Caco-2 (cell line): ENCODE results near the gene LHPP. TPM values are rescaled to one million over a fixed set of nuclear protein-coding genes. Genes with fewer than 3 reads are reported as not detected.

ENCODE experiments used
- BruUV-seq: library from RNA; stranded (reverse); fragments of 400-500 nt; replicated peaks from 2 replicates; lab custom pipeline; 2021; lab: Mats Ljungman, UMichigan
- CTCF ChIA-PET: fragments of 300-600 bp; sonication (Branson Sonifier 250); formaldehyde crosslinking; loops from one replicate; lab custom pipeline; 2022; ENCODE audit warnings: antibody characterized with exemption; lab: Charles Lee
- POLR2A ChIA-PET: fragments of 300-600 bp; sonication (Branson Sonifier 250); formaldehyde crosslinking; loops from one replicate; lab custom pipeline; 2022; ENCODE audit warnings: antibody characterized with exemption; lab: Charles Lee
- DNase-seq, 2 experiments: peaks; one replicate each; pipeline versions ENCODE4 v3.0.0 to v3.0.0-alpha.2; 2020 to 2022
- H3K27me3 ChIP-seq: replicated peaks from 2 replicates; pipeline ENCODE4 v1.6.0; 2011; ENCODE audit warnings: low read length; ENCODE audit not compliant: control insufficient read depth, insufficient read depth
- H3K36me3 ChIP-seq: 2 replicates; pipeline ENCODE4 v1.5.1; 2011; ENCODE audit warnings: low read length; ENCODE audit not compliant: control insufficient read depth, insufficient read depth
- H3K4me1 ChIP-seq: fragments of 250-450 bp; sonication (Bioruptor Pico); 2 replicates; pipeline ENCODE4 v1.5.1; 2020; ENCODE audit warnings: mild to moderate bottlenecking
- H3K4me3 ChIP-seq: 2 replicates; pipeline ENCODE4 v1.5.1; 2011; ENCODE audit warnings: low read depth, mild to moderate bottlenecking, control low read depth, low read length
- H3K9me3 ChIP-seq: fragments of 250-450 bp; sonication (Bioruptor Pico); 2 replicates; pipeline ENCODE4 v1.5.1; 2020; ENCODE audit warnings: mild to moderate bottlenecking, moderate library complexity
- H3K27ac Mint-ChIP-seq: one replicate; pipeline ENCODE4 v1.8.0; 2022; ENCODE audit warnings: mixed read lengths; ENCODE audit not compliant: unreplicated experiment
- H3K27me3 Mint-ChIP-seq: one replicate; pipeline ENCODE4 v1.8.0; 2022; ENCODE audit warnings: mixed read lengths; ENCODE audit not compliant: insufficient read depth, unreplicated experiment
- H3K36me3 Mint-ChIP-seq: one replicate; pipeline ENCODE4 v1.8.0; 2022; ENCODE audit warnings: mild to moderate bottlenecking, mixed read lengths; ENCODE audit not compliant: insufficient read depth, unreplicated experiment
- H3K4me1 Mint-ChIP-seq: one replicate; pipeline ENCODE4 v1.8.0; 2022; ENCODE audit warnings: low read depth, mixed read lengths; ENCODE audit not compliant: unreplicated experiment
- H3K4me3 Mint-ChIP-seq: one replicate; pipeline ENCODE4 v1.8.0; 2022; ENCODE audit warnings: mild to moderate bottlenecking, moderate library complexity, mixed read lengths; ENCODE audit not compliant: unreplicated experiment
- H3K9me3 Mint-ChIP-seq: one replicate; pipeline ENCODE4 v1.8.0; 2022; ENCODE audit warnings: mixed read lengths; ENCODE audit not compliant: unreplicated experiment
- CTCF ChIP-seq, 2 experiments: fragments of 200-600 bp in 1 of 2; IDR thresholded peaks; 1 replicate in 1 of 2; 2 replicates in 1 of 2; pipeline versions ENCODE4 v1.5.1 to v1.8.0; 2011 to 2022; ENCODE audit warnings: antibody characterized with exemption in 1 of 2, control low read depth in 1 of 2, inconsistent platforms in 1 of 2, low read depth in 1 of 2, low read length in 1 of 2, mild to moderate bottlenecking in 1 of 2, moderate library complexity in 1 of 2; ENCODE audit not compliant: insufficient read depth in 1 of 2, severe bottlenecking in 1 of 2, unreplicated experiment in 1 of 2
- intact Hi-C: fragments of 100-400 bp; cut with micrococcal nuclease; formaldehyde crosslinking; loops from one replicate; pipeline ENCODE4 v1.10.0; 2022; ENCODE audit not compliant: unreplicated experiment
- total RNA-seq: library from RNA; stranded (reverse); gene quantifications from 2 replicates; pipeline ENCODE4 v1.2.3, GENCODE V29; 2022

The LHPP gene
- total RNA-seq, 1 experiment from 2014 or later = 15.9 TPM

DNA sequence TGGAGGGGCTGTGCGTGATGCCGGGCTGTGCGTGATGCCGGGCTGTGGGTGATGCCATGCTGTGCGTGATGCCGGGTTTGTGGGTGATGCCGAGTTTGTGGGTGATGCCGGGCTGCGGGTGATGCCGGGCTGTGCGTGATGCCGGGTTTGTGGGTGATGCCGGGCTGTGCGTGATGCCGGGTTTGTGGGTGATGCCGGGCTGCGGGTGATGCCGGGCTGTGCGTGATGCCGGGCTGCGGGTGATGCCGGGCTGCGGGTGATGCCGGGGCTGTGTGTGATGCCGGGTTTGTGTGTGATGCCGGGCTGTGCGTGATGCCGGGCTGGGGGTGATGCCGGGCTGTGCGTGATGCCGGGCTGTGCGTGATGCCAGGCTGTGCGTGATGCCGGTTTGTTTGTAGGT, 153.6 kb downstream of the LHPP start:
- Histone ChIP-seq H3K27me3 (no peaks in the 10 kb centered on the region), H3K9me3 (no peaks in the 10 kb centered on the region), H3K4me3 (no peak overlapping the region), H3K4me1 (no peaks in the 10 kb centered on the region), H3K36me3 (no peaks in the 10 kb centered on the region)
- Mint-ChIP-seq H3K4me1 (no peaks in the 10 kb centered on the region), H3K36me3 (no peaks in the 10 kb centered on the region), H3K27me3 (no peaks in the 10 kb centered on the region), H3K4me3 (no peak overlapping the region), H3K9me3 (no peaks in the 10 kb centered on the region), H3K27ac (no peak overlapping the region)
- no peak for TF ChIP-seq CTCF (IDR thresholded peaks at IDR 0.05; ENCODE audit: insufficient read depth in 1 of 2, low read depth in 1 of 2, low read length in 1 of 2, severe bottlenecking in 1 of 2, unreplicated experiment in 1 of 2)
- no peak for DNase-seq
- ChIA-PET POLR2A (no interaction called here), CTCF (interaction anchor here (0.8 kb wide), 1 partner anchor 29 kb away, joined by 7 read pairs; no protein-coding TSS in a partner anchor)
- no TSS peak for BruUV-seq
- intact Hi-C loops = no loop called here

GRCh38 chr10:124616040-124616835, 154.6 kb downstream of the LHPP start:
- no peak for DNase-seq
- H3K36me3 Mint-ChIP-seq = no peaks in the 10 kb centered on the region
- POLR2A ChIA-PET = no interaction called here
- Histone ChIP-seq H3K27me3 (no peaks in the 10 kb centered on the region), H3K9me3 (no peaks in the 10 kb centered on the region), H3K4me3 (no peak overlapping the region), H3K4me1 (no peaks in the 10 kb centered on the region), H3K36me3 (no peaks in the 10 kb centered on the region)
- H3K4me3 Mint-ChIP-seq = no peak overlapping the region
- H3K27me3 Mint-ChIP-seq = no peaks in the 10 kb centered on the region
- TF ChIP-seq CTCF (IDR thresholded peaks at IDR 0.05; ENCODE audit: insufficient read depth in 1 of 2, low read depth in 1 of 2, low read length in 1 of 2, severe bottlenecking in 1 of 2, unreplicated experiment in 1 of 2) = no peak
- CTCF ChIA-PET = no interaction called here
- H3K9me3 Mint-ChIP-seq = no peaks in the 10 kb centered on the region
- intact Hi-C loops = no loop called here
- no peak overlapping the region for H3K27ac Mint-ChIP-seq
- BruUV-seq = no TSS peak
- no peaks in the 10 kb centered on the region for H3K4me1 Mint-ChIP-seq

DNA sequence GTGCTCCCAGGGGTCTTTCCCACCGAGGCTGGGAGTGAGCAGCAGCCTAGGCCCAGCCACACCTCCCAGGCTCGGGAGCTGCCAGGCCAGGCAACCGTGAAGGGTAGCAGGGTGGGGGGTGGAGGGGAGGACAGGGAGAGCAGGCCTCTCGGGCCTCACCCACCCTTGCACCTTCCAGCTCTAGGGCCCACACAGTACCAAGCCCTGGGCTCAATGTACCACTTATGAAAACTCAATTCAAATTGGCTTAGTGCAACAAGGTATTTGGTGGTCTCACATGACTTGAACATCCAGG, 155.2 kb downstream of the LHPP start:
- H3K9me3 Mint-ChIP-seq = no peaks in the 10 kb centered on the region
- POLR2A ChIA-PET = no interaction called here
- DNase-seq = no peak
- no peaks in the 10 kb centered on the region for H3K27me3 Mint-ChIP-seq
- H3K4me1 ChIP-seq = no peaks in the 10 kb centered on the region
- no peak overlapping the region for H3K27ac Mint-ChIP-seq
- intact Hi-C loops = no loop called here
- no peak overlapping the region for H3K4me3 ChIP-seq
- CTCF ChIA-PET = no interaction called here
- H3K4me1 Mint-ChIP-seq = no peaks in the 10 kb centered on the region
- H3K36me3 Mint-ChIP-seq = no peaks in the 10 kb centered on the region
- BruUV-seq = no TSS peak
- H3K27me3 ChIP-seq = no peaks in the 10 kb centered on the region
- no peak overlapping the region for H3K4me3 Mint-ChIP-seq
- no peaks in the 10 kb centered on the region for H3K36me3 ChIP-seq
- no peak for TF ChIP-seq CTCF (IDR thresholded peaks at IDR 0.05; ENCODE audit: insufficient read depth in 1 of 2, low read depth in 1 of 2, low read length in 1 of 2, severe bottlenecking in 1 of 2, unreplicated experiment in 1 of 2)
- no peaks in the 10 kb centered on the region for H3K9me3 ChIP-seq
